ENCODE measurements around the gene THOP1.

Gene THOP1

GRCh38 chr19:2841855-2842574, 56.7 kb downstream of the THOP1 start:
- DNase-seq (ENCODE audit: insufficient read length, low spot score) = no peak
- no peak for TF ChIP-seq POLR2A (IDR thresholded peaks at IDR 0.05; ENCODE audit: low read depth, low read length)
- FAIRE-seq = no peak

- FAIRE-seq = no peak
- TF ChIP-seq POLR2A (IDR thresholded peaks at IDR 0.05; ENCODE audit: low read depth, low read length) = no peak
- no peak for DNase-seq (ENCODE audit: insufficient read length, low spot score)
Observed at GRCh38 chr19:2845107-2845506, 59.8 kb downstream of the THOP1 start.

GRCh38 chr19:2846180-2846894, 61.0 kb downstream of the THOP1 start:
- DNase-seq (ENCODE audit: insufficient read length, low spot score) (no peak), FAIRE-seq (no peak)
- no peak for TF ChIP-seq POLR2A (IDR thresholded peaks at IDR 0.05; ENCODE audit: low read depth, low read length)

- FAIRE-seq = no peak
- no peak for DNase-seq (ENCODE audit: insufficient read length, low spot score)
- TF ChIP-seq POLR2A (IDR thresholded peaks at IDR 0.05; ENCODE audit: low read depth, low read length) = no peak
Observed at GRCh38 chr19:2847507-2847906, 62.2 kb downstream of the THOP1 start.

- FAIRE-seq (no peak), DNase-seq (ENCODE audit: insufficient read length, low spot score) (no peak)
- TF ChIP-seq POLR2A (IDR thresholded peaks at IDR 0.05; ENCODE audit: low read depth, low read length) = no peak
Observed at GRCh38 chr19:2848616-2849015, 63.3 kb downstream of the THOP1 start.

- TF ChIP-seq POLR2A (IDR thresholded peaks at IDR 0.05; ENCODE audit: low read depth, low read length) = no peak
- FAIRE-seq = no peak
- no peak for DNase-seq (ENCODE audit: insufficient read length, low spot score)
Observed at GRCh38 chr19:2850256-2850925, 65.1 kb downstream of the THOP1 start.

- no peak for DNase-seq (ENCODE audit: insufficient read length, low spot score)
- FAIRE-seq = no peak
- TF ChIP-seq POLR2A (IDR thresholded peaks at IDR 0.05; ENCODE audit: low read depth, low read length) = no peak
Observed at GRCh38 chr19:2852598-2852997, 67.3 kb downstream of the THOP1 start.

- TF ChIP-seq POLR2A (IDR thresholded peaks at IDR 0.05; ENCODE audit: low read depth, low read length) = no peak
Observed at GRCh38 chr19:2853015-2853606, 67.8 kb downstream of the THOP1 start.

GRCh38 chr19:2854849-2855248, 69.5 kb downstream of the THOP1 start:
- DNase-seq (ENCODE audit: insufficient read length, low spot score) (no peak), FAIRE-seq (no peak)
- no peak for TF ChIP-seq POLR2A (IDR thresholded peaks at IDR 0.05; ENCODE audit: low read depth, low read length)

More at GRCh38 chr19:2853015-2853606, 67.8 kb downstream of the THOP1 start:
- DNase-seq (ENCODE audit: insufficient read length, low spot score) = no peak
- no peak for FAIRE-seq

GRCh38 chr19:2856457-2857050, 71.3 kb downstream of the THOP1 start:
- no peak for TF ChIP-seq POLR2A (IDR thresholded peaks at IDR 0.05; ENCODE audit: low read depth, low read length)
- no peak for DNase-seq (ENCODE audit: insufficient read length, low spot score)
- no peak for FAIRE-seq

GRCh38 chr19:2858864-2859263, 73.6 kb downstream of the THOP1 start:
- no peak for FAIRE-seq
- no peak for TF ChIP-seq POLR2A (IDR thresholded peaks at IDR 0.05; ENCODE audit: low read depth, low read length)
- DNase-seq (ENCODE audit: insufficient read length, low spot score) = no peak

- FAIRE-seq = no peak
- DNase-seq (ENCODE audit: insufficient read length, low spot score) = no peak
- no peak for TF ChIP-seq POLR2A (IDR thresholded peaks at IDR 0.05; ENCODE audit: low read depth, low read length)
Observed at GRCh38 chr19:2863816-2864215, 78.5 kb downstream of the THOP1 start.

Data from H54 (cell line).